ENCODE data around the gene NMU.

DNA sequence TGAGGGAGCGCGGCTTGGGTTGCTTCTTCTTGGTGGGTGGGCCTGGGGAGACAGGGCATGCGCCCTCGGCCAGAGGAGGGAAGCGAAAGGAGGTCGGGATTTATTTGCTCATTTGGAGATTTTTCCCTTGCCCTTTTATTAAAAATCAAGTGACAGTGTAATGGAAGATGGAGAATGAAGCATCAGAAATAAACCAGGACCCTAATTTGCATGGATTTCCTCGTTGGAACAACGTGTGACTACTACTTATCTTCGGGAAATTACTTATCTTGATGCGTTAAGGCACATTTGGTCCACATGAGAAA lies 88.7 kb downstream of the NMU start:
- TF ChIP-seq EZH2 (IDR thresholded peaks at IDR 0.05; ENCODE audit: insufficient read depth, poor library complexity, severe bottlenecking) (no peak), EZH2phosphoT487 (IDR thresholded peaks at IDR 0.05; ENCODE audit: insufficient read depth, low read depth) (no peak)
